ENCODE data around the gene ZIC5. TPM values are rescaled to one million over a fixed set of nuclear protein-coding genes. Genes with fewer than 3 reads are reported as not detected.

Gene ZIC5
- total RNA-seq (2014; rRNA removed) = not detected in 2 replicates
- percentile 12 among the genes with signal in this experiment for Bru-seq, nascent RNA
- BruChase-seq, experiment 1, labeled RNA remaining after a 6-hour chase = not detected
- BruChase-seq, experiment 2, labeled RNA remaining after a 2-hour chase = percentile 7 among the genes with signal in this experiment
- long read RNA-seq = 0 reads

DNA sequence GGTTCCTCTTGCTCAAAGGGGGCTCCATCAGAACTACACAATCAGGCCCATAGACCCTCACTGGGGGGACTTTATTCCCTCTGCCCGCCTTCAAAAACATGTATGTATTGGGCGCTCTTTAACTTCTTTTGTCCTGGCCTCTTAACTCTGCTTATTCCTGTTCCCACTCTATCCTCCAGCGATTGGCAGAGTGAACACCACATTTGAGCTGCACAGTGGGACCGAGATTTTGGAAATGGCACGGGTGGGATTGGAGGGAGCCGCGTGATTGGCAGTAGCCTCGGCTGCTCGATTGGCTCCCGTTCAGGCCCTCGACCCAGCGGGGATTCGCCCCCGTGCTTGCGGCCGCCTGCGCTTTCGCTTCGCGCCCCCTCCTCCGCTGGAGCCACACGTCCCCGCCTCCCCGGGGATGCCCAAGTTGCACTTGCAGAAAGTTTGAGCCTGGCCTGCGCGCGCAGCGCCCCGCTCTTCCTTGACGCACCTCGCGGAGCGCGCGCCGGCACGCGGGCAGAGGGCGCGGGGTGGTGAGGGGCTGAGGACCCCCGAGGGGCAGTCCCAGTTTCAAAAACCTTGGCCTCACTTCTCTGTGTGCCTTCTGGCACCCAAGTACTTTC is at the start of gene ZIC5:
Gene ZIC5 (minus strand): TSS at position 192 of the 614 bp plus-strand sequence. CDS start 164 bp downstream, at position 28.
- Histone ChIP-seq H3K36me3 (ENCODE audit: low read depth, low read length) (no peaks in the 10 kb centered on the region), H3K27me3 (ENCODE audit: low read length) (peaks cover 66% of the 10 kb centered on the region)

DNA sequence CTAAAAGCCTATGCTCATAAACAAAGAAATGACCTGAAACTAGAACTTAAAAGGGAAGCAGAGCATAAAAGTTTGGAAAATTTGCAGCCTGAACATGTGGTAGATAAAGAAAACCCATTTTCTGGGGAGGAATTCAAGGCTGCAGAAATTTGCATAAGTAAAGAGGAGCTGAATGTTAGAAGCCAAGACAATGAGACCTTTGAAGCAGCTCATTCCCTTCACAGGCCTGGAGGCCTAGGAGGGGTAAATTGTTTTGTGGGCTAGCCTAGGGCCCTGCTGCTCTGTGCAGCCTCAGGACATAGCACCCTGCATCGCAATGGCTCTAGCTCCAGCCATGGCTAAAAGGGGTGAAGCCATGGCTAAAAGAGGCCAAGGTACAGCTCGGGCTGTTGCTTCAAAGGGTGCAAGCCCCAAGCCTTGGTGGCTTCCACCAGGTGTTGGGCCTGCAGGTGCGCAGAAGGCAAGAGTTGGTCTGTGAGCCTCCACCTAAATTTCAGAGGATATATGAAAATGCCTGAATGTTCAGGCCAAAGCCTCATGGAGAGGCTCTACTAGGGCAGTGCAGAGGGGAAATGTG is 48.3 kb upstream of the ZIC5 start:
- no peaks in the 10 kb centered on the region for H3F3A ChIP-seq (ENCODE audit: low read length, unreplicated experiment)
- no peaks in the 10 kb centered on the region for H3K4me1 ChIP-seq (ENCODE audit: insufficient read depth, low read length)
- CTCF ChIA-PET = interaction anchor here (0.7 kb wide), 1 partner anchor 216 kb away, joined by 7 read pairs; no protein-coding TSS in a partner anchor
- no peak overlapping the region for H3K4me2 ChIP-seq (ENCODE audit: low read length)
- no peak overlapping the region for H3K27ac ChIP-seq (ENCODE audit: low read length)
- H3K9me3 ChIP-seq (ENCODE audit: low read length) = no peaks in the 10 kb centered on the region
- POLR2A ChIA-PET (ENCODE audit: unreplicated experiment) = no interaction called here
- H4K20me1 ChIP-seq (ENCODE audit: low read length) = no peaks in the 10 kb centered on the region
- no peak for ATAC-seq
- no TSS peak for BruUV-seq (replicated peaks)
- H3K79me2 ChIP-seq (ENCODE audit: low read length) = no peaks in the 10 kb centered on the region
- intact Hi-C loops (cut with micrococcal nuclease) = no loop called here
- no peak overlapping the region for H3K4me3 ChIP-seq (ENCODE audit: low read length)
- H3K9ac ChIP-seq (ENCODE audit: low read length) = no peak overlapping the region
- no peak overlapping the region for H2AFZ ChIP-seq (ENCODE audit: low read length)
- no peaks in the 10 kb centered on the region for H3K27me3 ChIP-seq (ENCODE audit: low read length)
- DNase-seq = no peak
- H3K9me2 ChIP-seq (replicated peaks; ENCODE audit: low read length) = no peaks in the 10 kb centered on the region
- H3K36me3 ChIP-seq (ENCODE audit: low read depth, low read length) = no peaks in the 10 kb centered on the region
- TF ChIP-seq EZH2 (IDR thresholded peaks at IDR 0.05; ENCODE audit: low read length, unreplicated experiment) = no peak
- no peak for TF ChIP-seq EZH2phosphoT487 (IDR thresholded peaks at IDR 0.05; ENCODE audit: borderline replicate concordance, low read length)
- TF ChIP-seq, protein P1, sequence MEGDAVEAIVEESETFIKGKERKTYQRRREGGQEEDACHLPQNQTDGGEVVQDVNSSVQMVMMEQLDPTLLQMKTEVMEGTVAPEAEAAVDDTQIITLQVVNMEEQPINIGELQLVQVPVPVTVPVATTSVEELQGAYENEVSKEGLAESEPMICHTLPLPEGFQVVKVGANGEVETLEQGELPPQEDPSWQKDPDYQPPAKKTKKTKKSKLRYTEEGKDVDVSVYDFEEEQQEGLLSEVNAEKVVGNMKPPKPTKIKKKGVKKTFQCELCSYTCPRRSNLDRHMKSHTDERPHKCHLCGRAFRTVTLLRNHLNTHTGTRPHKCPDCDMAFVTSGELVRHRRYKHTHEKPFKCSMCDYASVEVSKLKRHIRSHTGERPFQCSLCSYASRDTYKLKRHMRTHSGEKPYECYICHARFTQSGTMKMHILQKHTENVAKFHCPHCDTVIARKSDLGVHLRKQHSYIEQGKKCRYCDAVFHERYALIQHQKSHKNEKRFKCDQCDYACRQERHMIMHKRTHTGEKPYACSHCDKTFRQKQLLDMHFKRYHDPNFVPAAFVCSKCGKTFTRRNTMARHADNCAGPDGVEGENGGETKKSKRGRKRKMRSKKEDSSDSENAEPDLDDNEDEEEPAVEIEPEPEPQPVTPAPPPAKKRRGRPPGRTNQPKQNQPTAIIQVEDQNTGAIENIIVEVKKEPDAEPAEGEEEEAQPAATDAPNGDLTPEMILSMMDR (conservative IDR thresholded peaks at IDR 0.05; ENCODE audit: low read depth, low read length) = no peak

More for the DNA sequence above, at the start of gene ZIC5:
- H3K4me2 ChIP-seq (ENCODE audit: low read length) = no peak within 1 kb of the TSS
- no peak within 1 kb of the TSS for H3K4me3 ChIP-seq (ENCODE audit: low read length)
- H3K79me2 ChIP-seq (ENCODE audit: low read length) = no peaks in the 10 kb centered on the region
- ChIA-PET CTCF (no interaction called here), POLR2A (ENCODE audit: unreplicated experiment) (no interaction called here)
- no peak for DNase-seq
- ATAC-seq = no peak
- intact Hi-C loops (cut with micrococcal nuclease) = no loop called here
- no peak within 1 kb of the TSS for H3K27ac ChIP-seq (ENCODE audit: low read length)
- H2AFZ ChIP-seq (ENCODE audit: low read length) = no peak within 1 kb of the TSS
- BruUV-seq (replicated peaks) = no TSS peak
- H4K20me1 ChIP-seq (ENCODE audit: low read length) = no peaks in the 10 kb centered on the region
- H3K9me3 ChIP-seq (ENCODE audit: low read length) = no peaks in the 10 kb centered on the region
- H3K4me1 ChIP-seq (ENCODE audit: insufficient read depth, low read length) = no peaks in the 10 kb centered on the region
- H3F3A ChIP-seq (ENCODE audit: low read length, unreplicated experiment) = no peaks in the 10 kb centered on the region
- TF ChIP-seq, protein P1 (conservative IDR thresholded peaks at IDR 0.05; ENCODE audit: low read depth, low read length) = no peak
- TF ChIP-seq EZH2 (IDR thresholded peaks at IDR 0.05; ENCODE audit: low read length, unreplicated experiment) (no peak), EZH2phosphoT487 (IDR thresholded peaks at IDR 0.05; ENCODE audit: borderline replicate concordance, low read length) (no peak)
- H3K9ac ChIP-seq (ENCODE audit: low read length) = no peak within 1 kb of the TSS
- H3K9me2 ChIP-seq (replicated peaks; ENCODE audit: low read length) = no peaks in the 10 kb centered on the region

- POLR2A ChIA-PET (ENCODE audit: unreplicated experiment) = no interaction called here
- CTCF ChIA-PET = no interaction called here
- Histone ChIP-seq H3K79me2 (ENCODE audit: low read length) (no peaks in the 10 kb centered on the region), H3F3A (ENCODE audit: low read length, unreplicated experiment) (no peaks in the 10 kb centered on the region), H3K9me2 (replicated peaks; ENCODE audit: low read length) (no peaks in the 10 kb centered on the region), H3K36me3 (ENCODE audit: low read depth, low read length) (no peaks in the 10 kb centered on the region), H3K27ac (ENCODE audit: low read length) (no peak overlapping the region), H3K4me2 (ENCODE audit: low read length) (no peak overlapping the region), H3K9ac (ENCODE audit: low read length) (no peak overlapping the region), H3K27me3 (ENCODE audit: low read length) (no peaks in the 10 kb centered on the region), H3K4me1 (ENCODE audit: insufficient read depth, low read length) (no peaks in the 10 kb centered on the region), H3K4me3 (ENCODE audit: low read length) (no peak overlapping the region), H2AFZ (ENCODE audit: low read length) (no peak overlapping the region), H3K9me3 (ENCODE audit: low read length) (no peaks in the 10 kb centered on the region), H4K20me1 (ENCODE audit: low read length) (no peaks in the 10 kb centered on the region)
- no peak for DNase-seq
- ATAC-seq = no peak; the same call in 1 of the 2 replicates
- no TSS peak for BruUV-seq (replicated peaks)
- intact Hi-C loops (cut with micrococcal nuclease) = no loop called here
- TF ChIP-seq, protein P1 (conservative IDR thresholded peaks at IDR 0.05; ENCODE audit: low read depth, low read length) = no peak
- TF ChIP-seq EZH2phosphoT487 (IDR thresholded peaks at IDR 0.05; ENCODE audit: borderline replicate concordance, low read length) (no peak), EZH2 (IDR thresholded peaks at IDR 0.05; ENCODE audit: low read length, unreplicated experiment) (no peak)
Measured at GRCh38 chr13:100014621-100015020, 43.1 kb upstream of the ZIC5 start.
